Measurements from ENCODE around the gene MYMX.

DNA sequence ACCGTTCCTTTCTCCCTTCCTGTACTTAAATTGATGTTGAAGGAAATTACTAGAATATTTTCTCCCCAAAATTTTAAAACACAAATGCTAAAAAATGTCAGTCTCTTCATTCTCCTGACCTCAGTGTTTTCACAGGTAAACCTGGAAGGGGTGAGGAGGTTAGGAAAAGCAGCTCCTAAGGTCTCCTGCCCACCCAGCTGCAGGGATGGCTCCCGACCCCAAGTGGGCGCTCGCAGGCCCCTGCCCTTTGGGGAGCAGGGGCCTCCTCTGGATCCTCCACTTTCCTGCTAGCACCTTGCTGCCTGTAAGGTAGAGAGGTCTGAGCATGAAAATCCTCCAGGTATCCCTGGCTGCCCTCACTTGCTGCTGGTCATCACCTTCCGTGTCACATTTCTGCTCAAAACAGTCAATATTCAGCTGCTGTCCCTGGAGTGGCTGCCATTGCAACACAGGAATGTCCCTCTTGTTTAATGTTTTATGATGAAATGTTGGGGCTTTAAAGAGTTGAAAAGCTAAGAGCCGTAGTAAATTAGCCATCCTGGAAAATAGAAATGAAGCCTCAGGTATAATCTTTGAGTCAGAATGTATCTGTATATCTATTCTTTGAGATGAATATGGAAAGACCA, 19.3 kb downstream of the MYMX start:
- TF ChIP-seq POLR2A (IDR thresholded peaks at IDR 0.05) (no peak), CTCF (IDR thresholded peaks at IDR 0.05) (no peak)
